NCI-H2107 treated with DMSO at 0.1 percent for 48 hours (cell line): ENCODE measurements around the gene THOC7.

Source experiments
- DNase-seq: peaks from one replicate; lab custom pipeline; 2025; ENCODE audit not compliant: unreplicated experiment; lab: John Stamatoyannopoulos, UW

The THOC7 gene

GRCh38 chr3:63878394-63879060, 14.9 kb upstream of the THOC7 start:
- DNase-seq: no peak

- no peak for DNase-seq
Measured at GRCh38 chr3:63877737-63878393, 14.3 kb upstream of the THOC7 start.

DNA sequence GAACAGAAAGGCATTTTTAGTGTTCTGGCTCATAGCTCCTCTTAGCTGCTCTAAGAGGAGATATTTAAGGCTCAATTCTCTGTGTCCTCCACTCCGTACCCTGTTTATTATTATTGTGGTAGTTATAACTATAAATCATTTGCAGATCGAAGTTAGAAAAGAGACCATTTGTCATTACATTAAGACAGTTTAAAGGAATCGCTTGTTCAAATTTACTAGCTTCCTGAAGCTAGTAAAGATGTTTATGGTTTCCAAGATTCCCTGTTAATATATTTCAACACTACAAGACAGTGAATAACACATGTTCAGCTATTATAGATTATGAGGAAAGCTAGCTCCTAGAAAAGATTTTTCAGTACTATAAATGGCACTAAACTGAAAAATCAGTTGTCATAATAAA, 12.7 kb upstream of the THOC7 start:
- no peak for DNase-seq

- DNase-seq: no peak
Measured at GRCh38 chr3:63875510-63875909, 11.9 kb upstream of the THOC7 start.

GRCh38 chr3:63874769-63875168, 11.2 kb upstream of the THOC7 start:
- DNase-seq: no peak

DNA sequence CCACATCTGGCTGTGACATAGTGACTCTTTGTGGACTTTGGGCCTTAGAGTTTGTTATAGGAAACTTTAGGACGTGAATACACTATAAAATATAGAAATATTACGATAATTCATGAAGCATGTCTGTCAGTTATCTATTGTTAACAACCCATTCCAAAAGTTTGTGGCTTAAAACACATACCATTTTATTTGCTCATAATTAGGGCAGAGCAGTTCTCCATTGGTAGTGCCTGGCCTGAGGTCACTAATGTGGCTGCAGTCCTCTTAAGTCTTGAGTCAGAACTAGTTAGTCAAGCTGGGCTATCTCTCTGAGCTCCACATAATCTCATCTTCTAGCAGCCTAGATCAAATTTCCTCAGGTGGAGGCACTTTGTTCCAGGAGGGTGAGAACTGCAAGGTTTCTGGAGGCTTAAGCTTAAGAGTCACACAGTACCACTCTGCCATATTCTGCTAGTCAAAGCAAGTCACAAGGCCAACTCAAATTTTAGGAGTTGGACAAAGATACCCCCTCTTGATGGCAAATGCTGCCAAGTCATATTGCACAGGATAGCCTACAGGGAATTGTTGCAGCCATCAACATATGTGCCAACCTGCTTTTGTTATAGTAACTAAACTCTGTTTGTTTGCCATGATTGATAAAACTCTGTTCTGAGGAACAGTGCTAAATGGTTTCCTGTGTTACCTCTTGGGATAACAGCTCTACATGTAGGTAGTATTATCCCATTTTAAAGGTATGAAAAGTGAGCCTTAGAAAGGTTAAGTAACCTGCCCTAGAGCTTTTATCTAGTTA, 8.7 kb upstream of the THOC7 start:
- no peak for DNase-seq

DNA sequence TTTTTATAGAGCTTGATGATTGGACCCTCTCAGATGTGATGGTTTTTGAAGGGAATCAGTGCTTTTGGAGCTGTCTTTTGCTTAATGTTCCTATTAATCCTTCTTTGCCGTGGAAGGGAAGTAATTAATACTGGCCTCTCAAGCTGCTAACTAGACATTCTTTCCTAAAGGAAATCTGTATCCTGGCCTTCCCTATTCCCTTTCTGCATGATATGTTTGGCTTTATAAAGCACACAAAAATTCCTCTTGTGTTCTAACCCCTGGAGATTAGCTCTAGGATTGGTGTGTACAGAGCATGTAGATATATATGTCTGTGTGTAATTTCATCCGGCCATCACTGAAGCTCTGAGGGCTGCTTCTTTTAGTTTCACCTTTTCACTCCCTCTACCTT, 7.0 kb upstream of the THOC7 start:
- DNase-seq: peak; percentile 14

GRCh38 chr3:63869940-63870614, 6.5 kb upstream of the THOC7 start:
- no peak for DNase-seq

- no peak for DNase-seq
Measured at GRCh38 chr3:63867225-63867624, 3.6 kb upstream of the THOC7 start.

GRCh38 chr3:63864965-63865327, 1.3 kb upstream of the THOC7 start:
- no peak for DNase-seq

DNA sequence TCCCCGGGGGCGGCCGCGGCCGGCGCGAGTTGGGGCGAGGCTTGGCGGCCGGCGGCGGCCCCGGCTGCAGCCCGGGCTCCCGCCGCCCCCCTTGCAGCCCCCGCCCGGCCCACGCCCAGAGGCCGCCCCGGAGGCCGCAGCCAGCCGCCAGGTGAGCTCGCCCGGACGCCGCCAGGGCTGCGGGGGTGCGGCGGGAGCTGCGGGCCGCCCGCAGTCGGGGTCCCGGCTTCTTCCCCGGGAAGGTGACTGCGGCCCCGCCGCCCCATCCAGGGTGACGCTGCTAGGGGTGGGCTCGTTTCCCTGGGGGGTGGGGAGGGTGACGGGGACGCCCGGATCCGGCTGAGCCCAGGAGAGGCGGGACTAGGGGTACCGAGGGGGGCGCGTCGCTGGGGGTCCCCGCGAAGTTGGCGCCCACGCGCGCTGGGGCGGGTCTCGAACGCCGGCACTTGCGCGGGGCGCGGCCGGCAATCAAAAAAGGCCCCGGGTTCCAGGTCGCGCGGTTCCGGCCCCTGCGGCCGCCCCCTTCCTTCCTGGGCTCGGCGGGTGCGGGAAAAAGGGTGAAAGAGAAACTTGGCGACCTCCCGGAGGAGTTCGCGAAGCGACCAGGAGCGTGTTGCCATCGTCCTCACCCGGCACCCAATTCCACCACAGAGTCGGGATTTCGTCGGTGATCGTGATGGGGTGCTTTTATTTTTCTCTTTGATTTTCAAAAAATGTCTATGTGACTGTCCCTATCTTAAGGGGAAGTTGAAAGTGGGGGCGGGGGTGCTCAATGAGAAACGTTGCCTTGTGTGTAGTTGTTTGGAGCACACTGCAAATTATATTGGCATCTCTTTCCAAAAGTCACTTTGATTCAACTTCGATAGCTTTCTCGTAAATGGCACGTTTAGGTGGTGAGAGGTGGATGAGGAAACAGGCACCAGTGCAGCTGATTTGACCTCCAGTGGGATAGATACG, 681 bp upstream of the THOC7 start:
- no peak for DNase-seq

GRCh38 chr3:63862804-63863149, 828 bp downstream of the THOC7 start:
- no peak for DNase-seq

DNA sequence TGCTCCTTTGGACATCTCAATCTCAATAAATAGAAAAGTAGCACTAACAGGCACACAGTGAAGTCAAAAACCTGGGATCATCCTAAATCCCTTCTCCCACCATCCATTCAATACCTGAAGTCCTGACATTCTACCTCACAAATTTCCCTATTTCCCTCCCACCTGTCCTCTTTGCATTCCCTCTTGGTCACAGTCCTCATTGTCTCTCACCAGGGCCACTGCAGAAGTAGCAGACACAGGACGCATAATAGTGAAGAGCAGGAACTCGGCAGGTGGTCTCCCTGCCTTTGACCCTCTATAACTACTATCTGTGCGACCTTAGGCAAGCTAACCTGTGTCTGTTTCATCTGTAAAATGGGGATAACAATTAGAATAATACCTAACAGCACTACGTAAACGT, 2.3 kb downstream of the THOC7 start:
- no peak for DNase-seq

DNA sequence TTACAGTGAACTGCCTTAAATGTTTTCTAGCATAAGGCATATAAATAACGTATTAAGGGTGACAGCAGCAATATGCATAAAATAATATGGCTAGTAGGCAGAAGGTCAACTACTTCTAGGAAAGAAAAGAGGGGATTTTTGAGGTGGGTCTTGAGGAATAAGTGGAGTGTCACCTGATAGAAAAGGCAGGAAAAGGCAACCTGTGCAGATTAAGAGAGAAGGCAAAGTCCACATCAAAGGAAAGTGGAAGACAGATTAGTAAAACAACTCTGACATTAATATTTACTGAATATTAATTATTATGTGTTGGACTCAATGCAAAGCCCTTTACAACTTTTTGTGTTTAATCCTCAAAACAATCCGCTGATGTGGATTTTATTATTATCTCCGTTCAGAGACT, 2.8 kb downstream of the THOC7 start:
- DNase-seq: no peak

GRCh38 chr3:63857311-63857710, 6.3 kb downstream of the THOC7 start:
- no peak for DNase-seq

DNA sequence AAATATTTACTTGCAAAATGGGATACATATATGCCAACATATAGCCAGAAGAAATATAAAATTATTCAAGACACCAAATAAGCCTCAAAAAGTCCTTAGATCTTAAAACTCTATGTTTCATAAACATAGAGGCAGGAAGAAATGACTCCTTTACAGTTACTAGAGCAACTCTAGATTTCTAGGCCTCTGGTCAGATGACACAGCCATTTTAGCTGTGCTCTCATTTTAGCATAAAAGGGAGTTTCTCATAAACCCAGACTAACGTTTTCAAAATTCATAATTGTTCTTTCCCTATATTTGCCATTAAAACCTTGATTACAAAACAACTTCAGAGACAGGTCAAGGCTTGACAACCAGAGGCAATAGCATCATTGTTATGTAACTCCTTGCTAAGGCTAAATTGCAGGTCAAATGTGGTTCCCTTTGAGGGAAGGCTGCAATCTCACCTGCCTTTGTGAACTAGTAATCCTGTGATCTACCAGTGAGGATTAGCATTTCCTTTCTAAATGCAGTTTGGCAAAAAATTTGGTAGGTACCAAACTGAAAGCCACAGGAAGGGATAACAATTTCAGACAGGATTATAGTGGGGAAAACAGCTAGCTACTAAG, 8.2 kb downstream of the THOC7 start:
- DNase-seq: no peak

DNA sequence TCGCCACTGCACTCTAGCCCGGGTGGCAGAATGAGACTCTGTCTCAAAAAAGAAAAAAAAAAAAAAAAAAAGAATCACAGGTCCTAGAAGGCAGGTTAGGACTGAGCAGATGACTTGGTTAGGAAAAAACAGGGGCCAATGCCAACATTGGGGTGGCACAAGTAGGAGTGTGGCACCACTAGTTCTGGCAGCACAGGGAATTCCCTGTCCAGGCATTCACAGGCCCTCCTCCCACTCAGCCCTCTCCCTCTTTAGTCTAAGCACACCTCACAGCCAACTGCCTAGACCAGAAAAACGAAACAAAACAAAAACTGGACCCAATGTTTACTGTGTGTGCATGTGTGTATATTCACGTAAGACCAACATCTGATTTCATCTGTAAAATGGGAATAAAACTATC, 10.5 kb downstream of the THOC7 start:
- no peak for DNase-seq

GRCh38 chr3:63851287-63851686, 12.3 kb downstream of the THOC7 start:
- DNase-seq: no peak

- DNase-seq: no peak
Measured at GRCh38 chr3:63849175-63849574, 14.4 kb downstream of the THOC7 start.

GRCh38 chr3:63847718-63848450, 15.7 kb downstream of the THOC7 start:
- DNase-seq: no peak
